Smooth muscle cell (in vitro differentiated cells): ENCODE results near the gene DYNC1I2. TPM values are rescaled to one million over a fixed set of nuclear protein-coding genes. Genes with fewer than 3 reads are reported as not detected.

Experiments
- DNase-seq: peaks from one replicate; lab custom pipeline; 2025; ENCODE audit not compliant: unreplicated experiment; lab: John Stamatoyannopoulos, UW
- H2AFZ ChIP-seq: fragments of 200-600 bp; sonication (generic); 2 replicates; pipeline ENCODE4 v1.6.0; 2016; ENCODE audit warnings: antibody characterized with exemption, low read depth, mild to moderate bottlenecking
- H3F3A ChIP-seq: fragments of 200-600 bp; sonication (generic); 2 replicates; pipeline ENCODE4 v1.6.0; 2017; ENCODE audit warnings: antibody characterized with exemption, low read depth
- H3K27ac ChIP-seq: fragments of 200-600 bp; sonication (generic); 2 replicates; pipeline ENCODE4 v1.5.1; 2016; ENCODE audit warnings: low read depth, mild to moderate bottlenecking
- H3K27me3 ChIP-seq: fragments of 200-600 bp; sonication (generic); 2 replicates; pipeline ENCODE4 v1.6.1; 2016; ENCODE audit warnings: low read depth, mild to moderate bottlenecking
- H3K36me3 ChIP-seq: fragments of 200-600 bp; sonication (generic); 2 replicates; pipeline ENCODE4 v1.5.1; 2016; ENCODE audit warnings: low read depth
- H3K4me1 ChIP-seq: fragments of 200-600 bp; sonication (generic); 2 replicates; pipeline ENCODE4 v1.5.1; 2016; ENCODE audit warnings: low read depth
- H3K4me2 ChIP-seq: fragments of 200-600 bp; sonication (generic); 2 replicates; pipeline ENCODE4 v1.6.0; 2016; ENCODE audit warnings: mild to moderate bottlenecking
- H3K4me3 ChIP-seq: fragments of 200-600 bp; sonication (generic); 2 replicates; pipeline ENCODE4 v1.5.1; 2016; ENCODE audit warnings: mild to moderate bottlenecking
- H3K79me2 ChIP-seq: fragments of 200-600 bp; sonication (generic); 2 replicates; pipeline ENCODE4 v1.6.0; 2016; ENCODE audit warnings: low read depth, mild to moderate bottlenecking
- H3K9ac ChIP-seq: fragments of 200-600 bp; sonication (generic); 2 replicates; pipeline ENCODE4 v1.6.0; 2016; ENCODE audit warnings: low read depth
- H3K9me3 ChIP-seq: fragments of 200-600 bp; sonication (generic); replicated peaks from 2 replicates; pipeline ENCODE4 v1.5.1; 2016; ENCODE audit warnings: low read depth
- H4K20me1 ChIP-seq: fragments of 200-600 bp; sonication (generic); 2 replicates; pipeline ENCODE4 v1.6.0; 2016; ENCODE audit warnings: low read depth
- CTCF ChIP-seq: fragments of 200-600 bp; sonication (generic); IDR thresholded peaks from 2 replicates; pipeline ENCODE4 v1.5.1; 2017; ENCODE audit warnings: borderline replicate concordance, mild to moderate bottlenecking, antibody characterized with exemption; ENCODE audit not compliant: insufficient read depth, poor library complexity, severe bottlenecking
- WGBS: methylation state at CpG from one replicate; pipeline ENCODE4 v1.1.7; 2016; ENCODE audit warnings: low lambda C conversion rate; 5-methylcytosine and 5-hydroxymethylcytosine counted together
- polyA plus RNA-seq: library from polyadenylated mRNA; unstranded; fragments of >200 nt; fragmentation: Nextera tagmentation; extraction: Ambion mirVana; gene quantifications from 2 replicates; pipeline ENCODE4 v1.2.1, GENCODE V29; 2016
- total RNA-seq: library from RNA; depleted of rRNA; stranded (reverse); fragments of >200 nt; gene quantifications from 2 replicates; pipeline ENCODE4 v1.2.3, GENCODE V29; 2014

DYNC1I2 gene
- total and polyA plus RNA-seq, 2 experiments from 2014 or later: 66.1 to 236 TPM

DNA sequence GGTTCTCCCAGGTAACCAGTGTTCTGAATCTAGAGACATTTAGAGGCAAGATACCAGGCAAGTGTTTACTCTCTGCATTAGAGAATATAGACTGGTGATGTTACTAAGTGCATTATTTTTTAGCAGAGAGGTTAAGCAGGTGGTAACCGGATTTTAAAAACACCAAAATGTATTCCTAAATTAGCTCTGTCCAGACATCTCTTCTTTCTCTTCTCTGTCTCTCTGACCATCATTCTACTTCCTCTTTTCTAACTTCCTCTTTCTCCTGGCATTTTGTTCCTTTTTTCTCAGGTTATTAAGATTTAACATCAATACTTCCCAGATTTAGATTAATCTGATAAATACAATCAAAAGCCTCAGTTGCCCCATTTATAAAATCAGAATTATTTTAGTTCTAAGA, 31.7 kb upstream of the DYNC1I2 start:
- H3K27ac ChIP-seq: no peak overlapping the region
- WGBS: 100% methylated on average over 1 of the region's 1 CpG
- no peak overlapping the region for H3K4me2 ChIP-seq
- H3K9me3 ChIP-seq: no peaks in the 10 kb centered on the region
- H2AFZ ChIP-seq: no peak overlapping the region
- no peaks in the 10 kb centered on the region for H3K79me2 ChIP-seq
- no peak overlapping the region for H3K9ac ChIP-seq
- TF ChIP-seq CTCF: no peak
- H3K36me3 ChIP-seq: no peaks in the 10 kb centered on the region
- H3K27me3 ChIP-seq: no peaks in the 10 kb centered on the region
- H4K20me1 ChIP-seq: no peaks in the 10 kb centered on the region
- no peak overlapping the region for H3K4me3 ChIP-seq
- no peaks in the 10 kb centered on the region for H3F3A ChIP-seq
- no peak for DNase-seq
- H3K4me1 ChIP-seq: no peaks in the 10 kb centered on the region

- Histone ChIP-seq H3K36me3 (no peaks in the 10 kb centered on the region), H3K9ac (no peak overlapping the region), H2AFZ (no peak overlapping the region), H3K9me3 (no peaks in the 10 kb centered on the region), H3K27ac (no peak overlapping the region), H3K4me3 (no peak overlapping the region), H3K27me3 (no peaks in the 10 kb centered on the region), H3K79me2 (no peaks in the 10 kb centered on the region), H3K4me2 (no peak overlapping the region), H3F3A (no peaks in the 10 kb centered on the region), H4K20me1 (no peaks in the 10 kb centered on the region), H3K4me1 (peaks cover 1% of the 10 kb centered on the region)
- DNase-seq: no peak
- TF ChIP-seq CTCF: no peak
These were observed 20.2 kb upstream of the DYNC1I2 start for GRCh38 chr2:171667041-171667440.

DNA sequence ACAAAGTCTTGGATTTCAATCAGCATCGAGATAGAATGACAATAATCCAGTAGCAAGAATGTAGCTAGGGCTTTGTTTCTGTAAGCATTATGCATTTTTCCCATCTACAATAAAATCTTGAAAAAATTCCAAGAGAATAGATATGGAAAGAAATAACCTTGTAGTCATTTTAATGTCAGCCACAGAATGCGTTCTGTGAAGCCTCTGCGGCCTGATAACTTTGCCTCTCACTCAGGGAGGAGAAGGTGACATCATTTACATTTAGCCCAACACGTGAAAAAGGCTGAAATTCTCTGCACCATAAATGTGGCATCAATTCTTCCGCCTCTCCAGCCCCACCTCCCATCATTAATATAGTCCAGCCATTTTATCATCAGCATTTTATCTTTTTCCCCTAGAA, 19.1 kb upstream of the DYNC1I2 start:
- Histone ChIP-seq H3K4me3 (no peak overlapping the region), H3K4me1 (no peaks in the 10 kb centered on the region), H3K9ac (no peak overlapping the region), H3K27ac (no peak overlapping the region), H3K9me3 (no peaks in the 10 kb centered on the region), H3K36me3 (no peaks in the 10 kb centered on the region), H3K27me3 (no peaks in the 10 kb centered on the region), H3F3A (no peaks in the 10 kb centered on the region), H3K79me2 (no peaks in the 10 kb centered on the region), H2AFZ (no peak overlapping the region), H3K4me2 (no peak overlapping the region), H4K20me1 (no peaks in the 10 kb centered on the region)
- WGBS: 76% methylated on average over 5 of the region's 5 CpGs
- no peak for DNase-seq
- no peak for TF ChIP-seq CTCF

- WGBS: 60% methylated on average over 3 of the region's 3 CpGs
- Histone ChIP-seq H3K9me3 (no peaks in the 10 kb centered on the region), H3K27ac (no peak overlapping the region), H3K4me2 (no peak overlapping the region), H3F3A (no peaks in the 10 kb centered on the region), H3K4me1 (peaks cover 7% of the 10 kb centered on the region), H2AFZ (no peak overlapping the region), H3K79me2 (no peaks in the 10 kb centered on the region), H3K36me3 (no peaks in the 10 kb centered on the region), H3K27me3 (no peaks in the 10 kb centered on the region), H3K4me3 (no peak overlapping the region), H3K9ac (no peak overlapping the region), H4K20me1 (no peaks in the 10 kb centered on the region)
- no peak for DNase-seq
- no peak for TF ChIP-seq CTCF
These were observed 18.1 kb upstream of the DYNC1I2 start for GRCh38 chr2:171669121-171669520.
